ENCODE results near the gene SERGEF.

The SERGEF gene
- total RNA-seq, result 19.8 to 22.4 reads per million in 2 donors

- peak; percentile 91 for DNase-seq
These were observed at the start of gene SERGEF for GRCh38 chr11:18012906-18013781. TSS of gene SERGEF (minus strand) at chr11:18013047. CDS start at chr11:18013010, 37 bp downstream.

- DNase-seq, result no peak
These were observed 48.5 kb upstream of the SERGEF start for GRCh38 chr11:18061351-18061750.

- no peak for DNase-seq
These were observed 43.8 kb upstream of the SERGEF start for GRCh38 chr11:18056561-18057181.

GRCh38 chr11:18054511-18055103 is 41.8 kb upstream of the SERGEF start:
- DNase-seq, result no peak

- DNase-seq, result no peak
These were observed 38.0 kb upstream of the SERGEF start for GRCh38 chr11:18050848-18051247.

GRCh38 chr11:18046116-18046777 is 33.4 kb upstream of the SERGEF start, which contains the start of gene TPH1:
TSS of gene TPH1 (minus strand) at chr11:18046269. CDS start at chr11:18040762, 5,507 bp downstream.
- DNase-seq, result no peak

GRCh38 chr11:18036456-18036855 is 23.6 kb upstream of the SERGEF start:
- DNase-seq, result no peak

GRCh38 chr11:18027475-18027874 is 14.6 kb upstream of the SERGEF start:
- no peak for DNase-seq

- DNase-seq, result no peak
These were observed 9.6 kb upstream of the SERGEF start for GRCh38 chr11:18022419-18022818.

- no peak for DNase-seq
These were observed 6.8 kb upstream of the SERGEF start for GRCh38 chr11:18019650-18020049.

- DNase-seq, result no peak
These were observed 3.9 kb upstream of the SERGEF start for GRCh38 chr11:18016789-18017188.

GRCh38 chr11:18014876-18015275 is 2.0 kb upstream of the SERGEF start:
- DNase-seq, result no peak

GRCh38 chr11:18013790-18014507 is 1.1 kb upstream of the SERGEF start:
- DNase-seq, result no peak

GRCh38 chr11:18012122-18012905 is 533 bp downstream of the SERGEF start:
- DNase-seq, result peak; percentile 7

GRCh38 chr11:18011633-18012032 is 1.2 kb downstream of the SERGEF start:
- DNase-seq, result no peak

GRCh38 chr11:18010977-18011586 is 1.8 kb downstream of the SERGEF start:
- no peak for DNase-seq

- no peak for DNase-seq
These were observed 2.7 kb downstream of the SERGEF start for GRCh38 chr11:18010121-18010670.

GRCh38 chr11:18005376-18006129 is 7.3 kb downstream of the SERGEF start:
- DNase-seq, result no peak

- DNase-seq, result no peak
These were observed 11.7 kb downstream of the SERGEF start for GRCh38 chr11:18001191-18001590.

GRCh38 chr11:18000760-18001159 is 12.1 kb downstream of the SERGEF start:
- DNase-seq, result no peak
